T-helper 2 cell (primary cell): Measurements from ENCODE around the gene NDUFA7.

Experiments used
- DNase-seq, 5 experiments: peaks; one replicate each; pipeline versions ENCODE4 v3.0.0 to v3.0.0-alpha.2; 2012 to 2022

The NDUFA7 gene

DNA sequence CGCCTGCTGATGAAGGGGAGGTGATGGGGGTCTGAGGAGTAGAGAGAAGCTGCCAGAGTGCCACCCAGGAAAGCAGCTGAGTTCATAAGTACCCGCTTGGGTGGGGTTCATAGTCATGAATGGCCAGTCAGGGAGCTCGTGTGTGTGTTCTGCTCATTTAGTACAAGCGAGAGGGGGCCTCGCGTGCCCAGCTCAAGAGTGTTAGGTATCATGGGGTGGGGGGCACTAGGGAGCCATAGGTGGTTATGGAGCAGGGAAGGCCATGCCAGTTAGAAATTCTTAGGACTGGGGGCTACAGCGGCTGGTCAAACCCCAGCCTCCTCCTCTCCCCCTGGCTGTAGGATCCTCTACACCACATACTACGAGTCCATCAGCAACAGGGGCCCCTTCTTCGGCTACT lies 59.8 kb downstream of the NDUFA7 start:
- no peak for DNase-seq
